GM18502 (cell line): ENCODE measurements around the gene DPM2.
A peak's percentile ranks its signal among the peaks of the same experiment; 100 is the strongest.

ENCODE experiments used
- ATAC-seq: cut with Tn5 transposase; IDR thresholded peaks from one replicate; pipeline ENCODE4 v1.9.1; 2021; ENCODE audit warnings: mild to moderate bottlenecking; ENCODE audit not compliant: unreplicated experiment, poor library complexity

The DPM2 gene

GRCh38 chr9:127937388-127938297 lies at the start of gene DPM2:
TSS of gene DPM2 (minus strand) at chr9:127937854. CDS start at chr9:127937820, 34 bp downstream.
- ATAC-seq = peak; percentile 87

GRCh38 chr9:127987103-127987614 lies 49.5 kb upstream of the DPM2 start:
- ATAC-seq = no peak

- no peak for ATAC-seq
Measured at GRCh38 chr9:127985011-127985410, 47.4 kb upstream of the DPM2 start.

- ATAC-seq = peak; percentile 39
Measured at GRCh38 chr9:127983847-127984289, 46.2 kb upstream of the DPM2 start.

GRCh38 chr9:127982912-127983311 lies 45.3 kb upstream of the DPM2 start:
- no peak for ATAC-seq

- ATAC-seq = no peak
Measured at GRCh38 chr9:127981559-127982121, 44.0 kb upstream of the DPM2 start.

GRCh38 chr9:127980706-127981558 lies 43.3 kb upstream of the DPM2 start, which contains the start of gene EEIG1:
TSS of gene EEIG1 (minus strand) at chr9:127980989. CDS start at chr9:127980137, 852 bp downstream.
- ATAC-seq = peak; percentile 74

- ATAC-seq = peak; percentile 32
Measured at GRCh38 chr9:127980060-127980705, 42.5 kb upstream of the DPM2 start.

GRCh38 chr9:127979333-127980059 lies 41.8 kb upstream of the DPM2 start:
- ATAC-seq = no peak

- no peak for ATAC-seq
Measured at GRCh38 chr9:127979015-127979332, 41.3 kb upstream of the DPM2 start.

- no peak for ATAC-seq
Measured at GRCh38 chr9:127977884-127978647, 40.4 kb upstream of the DPM2 start.

GRCh38 chr9:127977009-127977883 lies 39.6 kb upstream of the DPM2 start:
- ATAC-seq = no peak

GRCh38 chr9:127976498-127976897 lies 38.8 kb upstream of the DPM2 start:
- no peak for ATAC-seq

GRCh38 chr9:127975376-127976315 lies 38.0 kb upstream of the DPM2 start:
- ATAC-seq = no peak

- no peak for ATAC-seq
Measured at GRCh38 chr9:127974769-127975261, 37.2 kb upstream of the DPM2 start.

GRCh38 chr9:127974001-127974768 lies 36.5 kb upstream of the DPM2 start:
- ATAC-seq = no peak
